HG03103 (cell line): ENCODE results near the gene ITGB8.

Experiments used
- ATAC-seq: cut with Tn5 transposase; IDR thresholded peaks from one replicate; pipeline ENCODE4 v1.9.1; 2021; ENCODE audit warnings: low read depth; ENCODE audit not compliant: unreplicated experiment

Gene ITGB8

DNA sequence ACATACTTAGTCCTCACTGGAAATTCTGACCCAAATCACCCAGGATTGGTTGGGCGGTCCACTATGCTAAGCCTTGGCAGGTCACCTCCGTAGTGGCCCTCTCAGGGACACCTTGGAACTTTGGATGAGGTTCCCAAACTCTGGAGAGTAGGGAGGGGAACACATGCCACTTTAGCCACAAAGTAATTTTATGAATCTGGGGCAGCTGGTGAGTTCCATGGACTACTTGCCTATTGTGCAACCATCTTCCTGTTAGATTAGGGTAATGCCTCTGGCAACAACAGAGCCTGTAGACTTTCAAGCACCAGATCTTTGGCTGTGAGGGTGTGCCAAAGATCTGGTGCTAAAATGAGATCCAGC, 77.7 kb downstream of the ITGB8 start:
- no peak for ATAC-seq

- no peak for ATAC-seq
Measured at GRCh38 chr7:20409961-20410360, 79.3 kb downstream of the ITGB8 start.

DNA sequence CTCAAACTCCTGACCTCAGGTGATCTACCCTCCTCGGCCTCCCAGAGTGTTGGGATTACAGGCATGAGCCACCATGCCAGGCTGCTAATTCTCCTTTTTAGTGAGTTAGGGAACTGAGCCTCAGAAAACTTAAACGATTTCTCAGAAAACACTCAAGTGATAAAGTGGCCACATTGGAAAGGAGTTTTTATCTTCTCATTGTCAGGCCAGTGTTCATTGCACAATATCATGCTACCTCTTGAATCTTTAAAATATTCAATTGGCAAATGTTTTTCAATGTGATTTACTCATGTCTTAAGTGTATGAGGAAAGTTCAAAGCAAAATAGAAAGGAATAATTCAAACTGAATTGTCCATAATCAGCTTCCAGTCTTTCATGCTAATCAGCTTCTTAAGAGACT, 80.7 kb downstream of the ITGB8 start:
- ATAC-seq, result no peak

GRCh38 chr7:20412032-20412431, 81.3 kb downstream of the ITGB8 start:
- no peak for ATAC-seq

DNA sequence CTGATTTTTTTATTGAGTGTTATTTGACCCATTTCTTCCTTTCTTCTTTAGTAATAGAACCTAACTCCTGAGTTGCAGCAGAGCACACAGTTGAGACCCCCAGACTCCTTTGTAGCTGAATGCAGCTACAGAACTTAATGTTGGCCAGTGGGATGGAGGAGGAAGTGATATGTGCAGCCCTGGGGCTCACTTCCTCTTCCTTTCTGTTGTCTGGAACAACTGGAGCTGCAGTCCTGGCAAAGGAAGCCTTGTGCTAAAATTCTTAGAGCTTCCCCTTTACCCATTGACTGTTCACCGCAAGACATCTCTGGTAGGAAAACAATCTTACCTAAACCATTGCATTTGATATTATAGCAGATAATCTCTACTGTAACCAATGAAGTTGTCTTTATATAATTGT, 86.6 kb downstream of the ITGB8 start:
- no peak for ATAC-seq

GRCh38 chr7:20417675-20418382, 87.1 kb downstream of the ITGB8 start:
- no peak for ATAC-seq

- no peak for ATAC-seq
Measured at GRCh38 chr7:20424500-20424899, 93.8 kb downstream of the ITGB8 start.

- ATAC-seq, result no peak
Measured at GRCh38 chr7:20430664-20431063, 100.0 kb downstream of the ITGB8 start.

GRCh38 chr7:20431146-20431545, 100.4 kb downstream of the ITGB8 start:
- no peak for ATAC-seq

- no peak for ATAC-seq
Measured at GRCh38 chr7:20432071-20432470, 101.4 kb downstream of the ITGB8 start.

GRCh38 chr7:20435305-20435704, 104.6 kb downstream of the ITGB8 start:
- ATAC-seq, result no peak

GRCh38 chr7:20438248-20438647, 107.5 kb downstream of the ITGB8 start:
- ATAC-seq, result no peak

GRCh38 chr7:20438694-20439376, 108.1 kb downstream of the ITGB8 start:
- ATAC-seq, result peak; percentile 85

GRCh38 chr7:20439416-20440185, 108.9 kb downstream of the ITGB8 start:
- no peak for ATAC-seq

DNA sequence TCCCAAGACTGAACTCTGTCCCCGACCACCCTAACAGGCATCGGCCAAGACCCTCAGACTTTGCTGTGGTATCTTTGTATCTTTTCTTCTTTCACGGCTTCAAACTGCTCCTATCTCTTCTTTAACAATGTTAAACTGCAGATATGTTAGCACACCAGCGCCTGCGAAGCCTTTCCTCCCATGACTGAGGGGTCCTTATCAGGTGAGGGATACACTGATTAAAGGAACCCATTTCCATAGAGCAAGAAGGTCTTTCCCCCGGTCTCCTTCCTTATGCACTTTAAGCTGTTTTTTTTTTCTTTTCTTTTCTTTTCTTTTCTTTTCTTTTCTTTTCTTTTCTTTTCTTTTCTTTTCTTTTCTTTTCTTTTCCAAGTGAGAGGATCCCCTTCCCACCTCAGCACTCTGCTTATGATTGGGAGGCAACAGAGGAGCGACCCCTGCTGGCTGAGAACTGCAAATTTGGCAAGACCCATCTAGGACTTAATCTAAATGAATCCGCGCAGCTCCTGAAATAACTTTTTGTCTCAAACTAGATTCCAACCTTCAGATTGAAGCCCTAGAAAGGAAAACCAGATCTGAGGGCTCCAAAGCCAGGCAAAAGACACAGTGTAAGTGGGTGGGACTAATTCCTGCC, 109.9 kb downstream of the ITGB8 start:
- no peak for ATAC-seq

DNA sequence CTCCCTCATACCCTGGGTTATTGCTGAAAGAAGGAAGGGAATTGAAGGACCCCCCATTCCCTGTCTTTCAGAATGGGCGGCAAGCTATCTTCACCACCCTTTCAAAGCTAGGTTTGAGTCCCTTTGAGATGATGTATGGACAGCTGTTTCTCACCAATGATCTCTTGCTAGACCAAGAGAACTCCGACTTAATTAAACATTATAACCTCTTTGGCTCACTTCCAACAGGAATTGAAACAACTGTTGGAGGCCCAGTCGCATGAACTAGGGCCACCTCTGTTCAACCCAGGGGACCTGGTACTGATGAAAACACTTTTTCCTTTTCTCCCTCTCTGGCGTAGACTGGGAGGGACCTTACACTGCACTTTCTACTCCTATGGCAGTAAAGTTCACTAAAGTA, 110.6 kb downstream of the ITGB8 start:
- ATAC-seq, result no peak

- no peak for ATAC-seq
Measured at GRCh38 chr7:20441991-20442441, 111.3 kb downstream of the ITGB8 start.

GRCh38 chr7:20442951-20443350, 112.3 kb downstream of the ITGB8 start:
- ATAC-seq, result no peak

DNA sequence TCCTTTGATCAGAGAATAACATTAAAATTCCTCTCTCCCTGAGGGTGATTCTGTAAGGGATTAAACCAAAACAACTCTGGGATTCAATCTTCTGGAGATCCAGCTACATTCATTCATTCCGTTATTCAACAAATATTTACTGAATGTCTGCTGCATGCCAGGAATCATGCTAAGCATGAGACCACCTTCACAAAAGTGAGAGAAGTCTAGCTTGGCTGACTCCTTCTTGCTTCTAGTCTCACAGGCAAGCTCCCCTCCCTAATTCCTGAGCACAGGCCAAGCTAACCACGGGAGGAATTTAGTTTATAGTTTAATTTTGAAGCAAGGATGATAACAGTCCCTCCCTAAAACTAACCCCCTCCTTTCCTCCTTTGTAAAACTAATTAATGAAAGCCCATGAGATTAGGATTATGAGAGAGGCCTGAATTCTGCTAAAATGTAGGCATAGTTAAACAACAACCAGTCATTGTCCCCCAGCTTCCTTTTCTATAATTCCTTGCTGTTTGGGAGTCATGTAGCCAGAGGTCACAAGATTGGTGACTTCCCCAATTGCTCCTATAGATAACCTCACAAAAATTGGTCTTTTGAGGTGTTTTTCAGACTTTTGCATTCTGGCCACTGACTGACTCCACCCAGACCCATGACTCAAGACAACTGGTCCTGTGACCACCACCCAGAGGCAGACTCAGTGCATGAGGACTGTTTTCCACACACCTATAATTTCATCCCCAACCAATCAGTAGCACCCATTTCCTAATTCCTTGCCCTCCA, 113.5 kb downstream of the ITGB8 start:
- ATAC-seq, result no peak

DNA sequence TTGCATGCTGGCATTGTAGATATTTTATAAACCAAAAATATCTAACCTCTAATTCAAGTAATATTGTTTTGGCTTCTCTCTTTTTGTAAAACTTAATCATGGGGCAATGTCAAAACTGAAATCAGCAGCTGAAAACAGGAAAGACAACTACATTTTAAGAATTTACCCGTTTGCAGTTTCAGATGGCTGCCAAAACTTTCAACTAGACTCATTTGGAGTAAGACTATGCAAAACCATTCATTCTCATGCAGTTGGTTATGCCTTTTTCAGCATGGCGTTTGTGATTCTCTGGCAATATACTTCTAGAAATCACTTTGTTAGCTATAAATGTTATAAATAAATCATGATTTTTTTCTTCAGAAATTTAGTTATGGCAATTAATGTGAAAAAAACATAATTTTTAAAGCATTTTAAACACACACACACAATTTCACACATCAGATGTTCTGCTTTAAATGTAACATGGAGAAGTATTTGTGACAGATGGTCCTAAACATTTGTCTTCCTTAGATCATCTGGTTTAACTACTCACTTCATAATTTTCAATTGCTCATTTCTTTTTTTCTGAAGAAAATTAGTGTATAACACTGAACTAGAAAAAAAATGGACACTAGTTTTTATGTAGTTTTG, 116.4 kb downstream of the ITGB8 start:
- peak; percentile 77 for ATAC-seq
